ENCODE results near the gene ATP13A2. TPM values are rescaled to one million over a fixed set of nuclear protein-coding genes. Genes with fewer than 3 reads are reported as not detected.

ATP13A2 gene
- total and polyA plus RNA-seq, 8 donors, result 23.6 to 65.0 (median 35.4) TPM

GRCh38 chr1:16991571-16991970 lies 20.2 kb downstream of the ATP13A2 start:
- peaks cover 0 to 94% of the 10 kb centered on the region in 2 donors for H3K36me3 ChIP-seq
- no peak for DNase-seq

GRCh38 chr1:16989676-16990391 lies 21.9 kb downstream of the ATP13A2 start:
- Histone ChIP-seq H3K36me3 (peaks cover 0 to 92% of the 10 kb centered on the region in 2 donors), H3K27ac (no peak overlapping the region), H3K4me3 (no peak overlapping the region), H3K4me1 (no peaks in the 10 kb centered on the region), H3K27me3 (no peaks in the 10 kb centered on the region), H3K9me3 (no peaks in the 10 kb centered on the region)
- ATAC-seq (no peak), DNase-seq (no peak)
- TF ChIP-seq CTCF (IDR thresholded peaks at IDR 0.05), result no peak
- intact Hi-C loops (cut with DNase I), result no loop called here

More at GRCh38 chr1:16991571-16991970, 20.2 kb downstream of the ATP13A2 start:
- no peaks in the 10 kb centered on the region for H3K9me3 ChIP-seq
- no peak overlapping the region for H3K4me3 ChIP-seq
- no peaks in the 10 kb centered on the region for H3K4me1 ChIP-seq
- no peaks in the 10 kb centered on the region for H3K27me3 ChIP-seq
- intact Hi-C loops (cut with DNase I), result no loop called here
- TF ChIP-seq CTCF (IDR thresholded peaks at IDR 0.05), result no peak
- ATAC-seq, result no peak
- no peak overlapping the region for H3K27ac ChIP-seq

GRCh38 chr1:16988210-16988609 lies 23.5 kb downstream of the ATP13A2 start:
- H3K4me3 ChIP-seq, result no peak overlapping the region
- no peaks in the 10 kb centered on the region for H3K9me3 ChIP-seq
- ATAC-seq, result no peak
- intact Hi-C loops (cut with DNase I), result no loop called here
- TF ChIP-seq CTCF (IDR thresholded peaks at IDR 0.05), result no peak
- DNase-seq, result no peak
- H3K27me3 ChIP-seq, result peaks cover 0 to under 1% of the 10 kb centered on the region in 2 donors
- no peak overlapping the region for H3K27ac ChIP-seq
- H3K36me3 ChIP-seq, result peaks cover 0 to 78% of the 10 kb centered on the region in 2 donors
- H3K4me1 ChIP-seq, result no peaks in the 10 kb centered on the region

GRCh38 chr1:16986962-16987361 lies 24.8 kb downstream of the ATP13A2 start:
- Histone ChIP-seq H3K36me3 (peaks cover 0 to 68% of the 10 kb centered on the region in 2 donors), H3K4me1 (no peaks in the 10 kb centered on the region), H3K27ac (no peak overlapping the region), H3K27me3 (peaks cover 0 to 13% of the 10 kb centered on the region in 2 donors), H3K9me3 (no peaks in the 10 kb centered on the region), H3K4me3 (no peak overlapping the region)
- intact Hi-C loops (cut with DNase I), result no loop called here
- ATAC-seq, result no peak
- TF ChIP-seq CTCF (IDR thresholded peaks at IDR 0.05), result no peak
- no peak for DNase-seq

DNA sequence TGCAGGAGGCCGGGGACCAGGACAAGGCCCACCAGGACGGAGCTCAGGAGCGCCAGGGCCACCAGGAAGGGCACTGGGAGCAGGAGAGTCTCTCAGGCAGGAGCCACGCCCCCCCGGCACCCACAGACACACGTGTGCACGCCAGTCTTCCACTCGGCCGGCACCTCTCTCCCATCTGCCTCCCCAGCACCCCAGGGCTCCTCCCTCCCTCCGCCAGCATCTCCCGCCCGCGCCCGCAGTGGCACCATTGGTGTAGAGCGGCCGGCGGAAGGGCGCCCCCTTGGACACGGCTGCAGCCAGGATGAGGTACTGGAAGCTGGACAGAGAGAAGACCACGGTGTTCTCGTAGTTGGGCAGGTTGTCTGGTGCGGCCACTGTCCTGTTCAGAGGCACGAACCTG lies 25.2 kb downstream of the ATP13A2 start:
- Histone ChIP-seq H3K27ac (no peak overlapping the region), H3K36me3 (peaks cover 0 to 64% of the 10 kb centered on the region in 2 donors), H3K4me1 (no peaks in the 10 kb centered on the region), H3K9me3 (no peaks in the 10 kb centered on the region), H3K27me3 (peaks cover 0 to 17% of the 10 kb centered on the region in 2 donors), H3K4me3 (no peak overlapping the region)
- TF ChIP-seq CTCF (IDR thresholded peaks at IDR 0.05), result no peak
- ATAC-seq (no peak), DNase-seq (no peak)
- intact Hi-C loops (cut with DNase I), result no loop called here

All from left lung (tissue), 10 donors.